VCaP (cell line): ENCODE measurements around the gene C13orf46.

Experiments used
- H3K27ac ChIP-seq: fragments of 450-650 bp; 2 replicates; pipeline ENCODE4 v1.5.1; 2017
- CTCF ChIP-seq: fragments of 450-650 bp; conservative IDR thresholded peaks from 2 replicates; pipeline ENCODE4 v1.5.1; 2017; ENCODE audit warnings: mild to moderate bottlenecking, moderate library complexity

Gene C13orf46

GRCh38 chr13:114013952-114014629 is 40.2 kb upstream of the C13orf46 start:
- TF ChIP-seq CTCF: no peak

GRCh38 chr13:114013336-114013735 is 39.5 kb upstream of the C13orf46 start:
- TF ChIP-seq CTCF: no peak
- H3K27ac ChIP-seq: no peak overlapping the region

More at GRCh38 chr13:114013952-114014629, 40.2 kb upstream of the C13orf46 start:
- H3K27ac ChIP-seq: no peak overlapping the region

GRCh38 chr13:114012921-114013320 is 39.0 kb upstream of the C13orf46 start:
- TF ChIP-seq CTCF: no peak

GRCh38 chr13:114012141-114012540 is 38.3 kb upstream of the C13orf46 start:
- no peak overlapping the region for H3K27ac ChIP-seq
- no peak for TF ChIP-seq CTCF

More at GRCh38 chr13:114012921-114013320, 39.0 kb upstream of the C13orf46 start:
- no peak overlapping the region for H3K27ac ChIP-seq

- H3K27ac ChIP-seq: no peak overlapping the region
- no peak for TF ChIP-seq CTCF
These were observed 37.4 kb upstream of the C13orf46 start for GRCh38 chr13:114011226-114011625.

GRCh38 chr13:114010401-114011101 is 36.7 kb upstream of the C13orf46 start:
- H3K27ac ChIP-seq: no peak overlapping the region
- no peak for TF ChIP-seq CTCF

GRCh38 chr13:114009590-114010400 is 35.9 kb upstream of the C13orf46 start:
- TF ChIP-seq CTCF: no peak
- H3K27ac ChIP-seq: no peak overlapping the region
